HG03469 (cell line): ENCODE results near the gene EME1.
"Not testable (repeated sequence)": the region's sequence is repeated elsewhere in the genome, so short reads cannot be mapped to it uniquely, and the experiment has no call there.

Experiments used
- ATAC-seq: cut with Tn5 transposase; IDR thresholded peaks from one replicate; pipeline ENCODE4 v1.9.1; 2021; ENCODE audit warnings: mild to moderate bottlenecking, moderate library complexity, moderate number of reproducible peaks; ENCODE audit not compliant: unreplicated experiment

Gene EME1, protein sequence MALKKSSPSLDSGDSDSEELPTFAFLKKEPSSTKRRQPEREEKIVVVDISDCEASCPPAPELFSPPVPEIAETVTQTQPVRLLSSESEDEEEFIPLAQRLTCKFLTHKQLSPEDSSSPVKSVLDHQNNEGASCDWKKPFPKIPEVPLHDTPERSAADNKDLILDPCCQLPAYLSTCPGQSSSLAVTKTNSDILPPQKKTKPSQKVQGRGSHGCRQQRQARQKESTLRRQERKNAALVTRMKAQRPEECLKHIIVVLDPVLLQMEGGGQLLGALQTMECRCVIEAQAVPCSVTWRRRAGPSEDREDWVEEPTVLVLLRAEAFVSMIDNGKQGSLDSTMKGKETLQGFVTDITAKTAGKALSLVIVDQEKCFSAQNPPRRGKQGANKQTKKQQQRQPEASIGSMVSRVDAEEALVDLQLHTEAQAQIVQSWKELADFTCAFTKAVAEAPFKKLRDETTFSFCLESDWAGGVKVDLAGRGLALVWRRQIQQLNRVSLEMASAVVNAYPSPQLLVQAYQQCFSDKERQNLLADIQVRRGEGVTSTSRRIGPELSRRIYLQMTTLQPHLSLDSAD

DNA sequence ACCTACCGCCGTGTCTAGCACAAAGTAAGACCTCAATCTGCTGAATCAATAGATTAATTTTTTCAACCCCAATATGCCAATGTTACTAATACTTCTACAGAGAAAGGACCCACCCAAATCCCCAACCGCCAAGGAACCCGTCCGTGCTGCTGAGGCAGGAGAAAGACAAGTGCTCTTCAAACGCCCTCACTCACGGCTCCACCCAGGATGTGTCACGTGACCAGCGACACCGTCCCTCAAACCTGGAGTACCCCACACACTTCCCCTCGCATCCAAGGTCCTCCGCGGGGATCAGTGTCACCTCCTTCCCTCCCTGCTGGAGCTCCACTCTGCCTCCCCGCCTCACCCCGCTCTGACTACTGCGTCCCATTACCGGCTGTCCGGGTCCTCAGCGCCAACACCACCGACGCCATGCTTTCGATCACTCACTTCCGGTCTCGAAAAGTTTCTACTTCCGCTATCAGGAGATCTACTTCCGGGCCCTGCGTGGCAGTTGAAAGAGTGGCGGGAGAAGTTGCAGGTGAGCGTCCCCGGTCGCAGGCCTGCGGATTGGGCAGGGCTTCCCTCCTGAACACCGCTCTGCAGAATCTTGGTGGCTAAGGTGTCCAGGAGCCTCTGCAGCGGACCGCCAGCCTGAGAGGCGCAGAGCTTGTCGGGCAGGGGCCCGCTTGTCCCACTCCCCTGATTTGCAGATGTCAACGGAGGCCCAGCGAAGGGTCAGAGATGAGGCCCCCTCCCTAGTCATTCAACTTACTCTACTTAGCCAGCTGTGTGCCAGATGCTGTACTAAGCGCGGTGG is at the start of gene EME1, which contains the start of gene MRPL27:
Gene EME1, plus strand, starts transcription at position 472 of the 799 bp plus-strand sequence. CDS start 1,980 bp downstream, outside the sequence.
Gene MRPL27, minus strand, starts transcription at position 427 of the 799 bp plus-strand sequence. Its CDS starts 14 bp downstream, at position 413.
- no peak for ATAC-seq

DNA sequence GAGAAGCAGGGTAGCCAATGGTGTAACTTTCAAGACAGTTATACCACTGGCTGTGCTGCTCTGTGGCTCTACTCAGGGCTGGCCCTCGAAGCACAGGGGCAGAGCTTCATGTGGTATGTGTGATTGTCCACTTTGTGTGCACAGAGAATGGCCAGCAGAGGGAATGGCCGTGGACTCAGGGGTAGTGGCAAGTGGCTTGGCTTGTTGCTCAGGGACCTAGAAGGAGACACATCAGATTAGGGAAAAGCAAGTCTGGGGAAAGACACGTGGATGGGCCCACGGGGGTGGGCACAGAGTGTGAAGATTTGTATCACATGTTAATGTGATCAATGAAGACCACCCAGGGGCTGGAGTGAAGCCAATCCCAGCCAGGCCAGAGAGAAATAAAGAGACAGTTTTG is 47.1 kb upstream of the EME1 start:
- no peak for ATAC-seq

DNA sequence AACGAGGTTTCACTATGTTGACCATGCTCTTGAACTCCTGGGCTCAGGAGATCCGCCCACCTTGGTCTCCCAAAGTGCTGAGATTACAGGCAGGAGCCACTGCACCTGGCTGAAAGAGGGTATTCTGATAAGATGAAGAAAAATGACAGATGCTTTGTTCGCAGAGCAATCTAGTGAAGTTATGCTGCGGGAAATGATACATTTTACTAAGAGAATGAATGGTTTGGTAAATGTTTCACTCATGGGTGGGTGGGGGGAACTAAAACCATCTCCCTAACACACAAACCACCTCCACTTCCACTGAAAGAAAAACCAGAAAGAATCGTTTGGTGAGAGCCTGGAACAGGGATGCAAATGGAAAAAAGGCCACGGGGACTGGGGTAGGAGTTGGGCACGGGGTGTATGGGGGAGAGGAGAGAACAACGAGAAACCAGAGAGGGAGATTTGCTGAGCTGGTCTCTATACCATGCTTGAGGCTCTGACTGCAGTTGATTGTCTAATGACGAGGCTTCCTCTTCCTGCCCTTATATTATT is 46.1 kb upstream of the EME1 start:
- ATAC-seq, result no peak

DNA sequence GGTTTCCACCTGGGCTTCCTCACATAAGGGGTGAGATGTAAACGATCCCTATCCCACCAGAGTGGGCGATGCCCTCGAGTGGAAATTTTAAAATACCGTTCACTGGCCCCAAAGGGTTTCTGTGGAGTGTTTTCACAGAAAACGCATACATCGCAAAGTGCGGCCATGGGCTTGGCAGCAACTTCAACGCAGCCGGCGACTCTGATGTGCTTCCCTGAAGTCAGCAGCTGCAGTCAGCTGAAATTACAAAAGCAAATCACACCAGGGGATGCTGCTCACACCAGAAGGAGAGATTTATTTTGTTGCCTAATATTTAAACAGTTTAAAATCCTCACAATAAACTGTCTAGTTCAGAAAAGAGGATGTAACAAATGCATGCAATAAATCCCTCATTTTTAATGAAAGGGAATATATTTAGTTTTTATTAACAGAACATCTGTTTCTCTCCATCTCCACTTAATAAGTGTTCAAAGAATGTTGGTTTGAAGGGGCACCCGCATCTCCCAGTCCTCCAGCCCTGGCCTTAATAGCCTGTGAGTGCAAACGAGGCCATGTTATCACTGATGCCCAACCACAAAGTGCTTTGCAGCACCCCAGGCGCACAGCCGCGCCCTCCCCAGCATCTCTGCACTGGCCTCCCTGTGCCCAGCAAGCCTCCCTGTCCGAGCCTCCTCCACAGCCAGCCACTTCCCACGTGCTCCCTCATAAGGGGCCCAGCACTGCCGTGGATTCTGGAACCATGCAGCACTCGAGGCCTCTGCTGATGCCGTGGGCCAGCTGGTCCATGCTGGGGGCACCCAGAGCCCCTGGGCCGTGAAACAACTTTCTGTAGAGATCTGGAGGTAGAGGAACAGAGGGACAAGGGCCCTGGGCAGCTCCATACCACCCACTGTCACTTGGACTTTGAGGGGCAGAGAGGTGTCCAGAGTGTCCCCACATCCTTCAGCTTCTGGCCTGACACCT is 44.4 kb upstream of the EME1 start:
- no peak for ATAC-seq

DNA sequence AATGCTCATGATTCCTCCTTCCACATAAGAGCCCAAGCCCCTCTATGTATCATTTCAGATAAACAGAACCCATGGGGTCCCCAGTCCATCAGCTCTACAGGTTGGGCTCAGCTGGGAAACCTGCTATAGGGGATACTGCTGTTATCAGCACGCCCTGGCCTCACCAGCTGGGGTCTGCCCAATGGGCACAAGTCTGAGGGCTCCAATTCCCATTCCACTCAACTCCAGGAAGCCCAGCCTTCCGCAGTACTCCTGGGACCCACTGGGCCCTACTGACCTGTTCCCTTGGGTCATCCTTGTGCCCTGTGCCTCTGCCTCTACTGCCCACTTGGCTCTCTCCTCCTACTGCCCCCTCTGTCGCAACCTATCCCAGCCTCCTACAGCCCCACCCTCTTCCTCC is 43.3 kb upstream of the EME1 start:
- no peak for ATAC-seq

DNA sequence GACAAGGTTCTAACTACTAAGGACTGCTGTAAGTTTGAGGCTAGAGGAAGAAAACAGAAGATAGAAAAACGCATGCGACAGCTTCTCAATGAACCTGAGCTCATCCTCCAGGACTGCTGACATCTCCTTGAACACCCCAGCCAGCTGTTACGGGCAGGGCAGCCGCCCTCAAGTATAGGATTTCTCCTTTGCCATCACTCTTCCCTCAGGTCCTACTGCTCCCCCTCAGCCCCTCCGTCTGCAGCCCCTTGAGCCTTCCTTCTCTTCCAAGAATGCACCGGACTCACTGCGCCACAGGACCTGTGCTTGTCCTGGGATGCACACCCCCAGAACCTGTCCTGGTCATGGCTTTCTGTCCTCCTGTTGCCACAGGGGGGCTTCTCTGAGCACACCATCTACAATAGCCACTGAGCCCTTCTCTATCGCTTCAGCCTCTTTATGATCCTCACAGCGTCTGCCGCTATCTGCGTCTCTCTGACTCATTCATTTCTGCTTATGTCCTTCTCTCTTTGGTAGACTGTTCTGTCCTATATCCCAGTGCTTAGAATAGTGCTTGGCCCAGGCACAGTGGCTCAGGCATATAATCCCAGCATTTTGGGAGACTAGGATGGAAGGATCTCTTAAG is 42.8 kb upstream of the EME1 start:
- ATAC-seq, result no peak

DNA sequence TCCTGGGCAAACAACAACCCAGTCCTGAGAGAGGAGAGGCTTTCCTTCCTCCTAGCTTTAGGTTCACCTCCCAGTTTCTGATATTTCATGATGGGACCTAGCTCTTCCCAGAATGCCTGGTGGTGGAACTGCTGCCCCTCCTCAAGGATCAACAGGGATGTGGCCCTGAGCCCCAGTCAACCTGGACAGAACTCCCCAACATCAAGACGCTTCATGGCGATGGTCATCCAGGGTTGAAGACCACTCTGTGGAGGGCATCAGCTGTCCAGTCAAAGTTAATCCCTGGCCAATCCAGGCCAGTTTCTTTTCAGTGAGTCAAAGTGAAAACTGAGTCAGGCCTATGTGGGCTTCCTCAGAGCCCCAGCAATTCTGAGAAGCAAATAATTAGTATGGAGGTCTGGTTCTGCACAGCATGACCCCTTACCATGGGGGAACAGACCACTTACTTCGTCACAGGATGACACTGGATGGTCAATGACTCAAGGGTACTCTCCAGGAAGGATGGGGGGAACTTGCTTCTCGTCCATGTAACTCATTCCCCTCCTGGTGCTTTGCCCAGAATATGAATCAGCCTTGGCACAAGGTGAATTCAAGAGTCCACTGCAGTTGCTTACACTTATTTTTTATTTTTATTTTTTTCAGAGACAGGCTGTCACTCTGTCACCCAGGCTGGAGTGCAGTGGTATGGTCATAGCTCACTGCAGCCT is 41.8 kb upstream of the EME1 start:
- no peak for ATAC-seq

DNA sequence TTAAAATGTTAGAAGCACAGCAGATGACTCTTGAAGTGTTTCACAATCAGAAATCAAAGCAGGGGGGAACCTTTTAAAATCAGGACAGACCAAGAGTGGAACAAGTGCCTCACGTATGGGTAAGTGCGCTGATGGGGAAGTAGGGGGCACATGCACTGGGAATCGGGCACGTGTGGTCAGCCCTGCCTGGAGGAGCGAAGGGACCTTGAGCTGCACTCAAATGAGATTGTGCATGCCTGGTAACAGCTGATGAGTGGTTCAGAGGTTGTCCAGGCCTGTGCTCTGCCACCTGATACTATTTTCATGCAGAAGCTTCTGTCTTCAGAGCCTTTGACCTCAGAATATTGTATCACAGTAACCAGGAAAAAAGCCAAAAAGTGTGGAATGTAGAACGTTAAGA is 40.8 kb upstream of the EME1 start:
- ATAC-seq, result no peak

DNA sequence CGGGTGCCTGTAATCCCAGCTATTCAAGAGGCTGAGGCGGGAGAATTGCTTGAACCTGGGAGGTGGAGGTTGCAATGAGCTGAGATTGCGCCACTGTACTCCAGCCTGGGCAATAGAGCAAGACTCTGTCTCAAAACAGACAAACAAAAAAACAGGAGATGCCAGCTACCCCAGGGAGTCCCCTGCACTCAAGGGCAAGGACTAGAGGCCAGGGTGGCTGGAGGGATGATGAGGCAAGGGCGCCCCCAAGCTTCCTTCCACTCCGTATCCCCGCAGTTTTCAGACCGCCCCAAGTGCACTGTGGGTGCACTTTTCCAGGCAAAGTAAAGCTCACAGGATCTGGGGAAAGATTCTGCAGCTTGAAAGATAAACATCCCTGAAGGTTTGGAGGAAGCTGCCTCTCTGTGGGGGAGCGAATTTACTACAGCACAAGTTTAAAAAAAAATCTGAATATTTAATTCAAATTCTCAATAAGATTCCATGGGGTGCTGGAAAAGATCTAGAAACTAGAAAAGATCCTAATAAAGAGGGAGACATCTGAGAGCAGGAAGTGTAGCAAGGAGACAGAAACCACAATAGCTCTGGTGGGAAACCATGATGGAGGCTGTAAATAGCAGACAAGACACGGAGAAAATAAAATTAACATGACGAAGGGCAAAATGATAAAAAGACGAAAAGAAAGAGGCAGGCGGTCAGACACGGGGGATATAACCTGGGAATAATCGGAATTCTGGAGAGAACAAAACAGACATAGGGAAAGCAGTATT is 39.6 kb upstream of the EME1 start:
- not testable (repeated sequence) for ATAC-seq

DNA sequence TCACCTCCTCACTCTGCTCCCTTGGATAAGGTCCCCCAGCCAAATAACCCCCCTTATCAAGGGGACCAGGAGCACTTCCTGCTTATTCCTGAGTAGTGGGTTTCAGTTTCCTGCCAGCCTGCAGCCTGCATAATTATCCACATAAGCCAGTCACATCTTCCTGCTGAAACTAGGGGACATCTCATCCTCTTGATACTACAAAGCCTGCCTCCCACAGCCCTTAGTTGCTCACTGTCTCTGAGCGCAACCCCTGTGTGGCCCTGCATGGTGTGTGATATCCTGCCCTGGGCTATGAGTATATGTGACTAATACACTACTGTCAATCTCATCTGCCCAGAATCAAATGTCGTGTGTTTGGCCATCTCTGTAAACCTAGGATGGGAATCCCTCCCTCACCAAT is 35.1 kb upstream of the EME1 start:
- ATAC-seq, result no peak

DNA sequence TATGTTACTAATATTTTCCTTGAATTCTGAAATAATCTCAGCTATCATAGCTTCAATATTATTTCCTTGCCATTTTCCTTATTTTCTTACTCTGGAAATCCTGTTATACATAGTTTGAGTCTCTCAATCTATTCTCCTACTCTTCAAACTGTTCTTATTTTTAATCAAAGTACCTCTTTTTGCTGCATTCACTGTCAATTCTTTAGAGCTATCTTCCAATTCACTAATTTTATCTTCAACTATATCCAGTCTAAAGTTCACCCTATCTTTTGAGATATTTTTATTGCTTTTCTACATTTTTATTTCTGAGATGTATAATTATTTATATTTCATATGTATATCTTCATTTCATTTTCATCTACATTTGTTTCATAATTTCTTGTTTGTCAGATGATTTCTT is 34.4 kb upstream of the EME1 start:
- no peak for ATAC-seq

DNA sequence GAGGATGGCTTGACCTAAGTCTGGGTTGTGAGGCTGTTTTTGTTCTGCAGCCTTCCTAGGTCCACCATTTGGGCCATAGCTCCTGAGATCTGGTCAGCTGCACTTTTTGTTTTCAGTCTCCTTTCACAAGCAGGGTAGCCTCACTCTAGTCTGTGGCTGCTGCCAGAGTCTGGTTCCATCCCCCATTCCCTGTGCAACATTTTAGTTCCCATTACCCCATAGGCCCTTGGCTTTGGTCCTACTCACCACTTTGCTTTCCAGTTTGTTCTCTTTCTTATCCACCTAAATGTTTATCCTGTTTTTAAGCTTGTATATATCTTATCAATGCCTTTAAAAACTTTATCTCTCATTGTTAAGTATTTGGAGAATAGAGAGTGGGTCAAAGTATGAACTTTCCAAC is 33.6 kb upstream of the EME1 start:
- no peak for ATAC-seq

DNA sequence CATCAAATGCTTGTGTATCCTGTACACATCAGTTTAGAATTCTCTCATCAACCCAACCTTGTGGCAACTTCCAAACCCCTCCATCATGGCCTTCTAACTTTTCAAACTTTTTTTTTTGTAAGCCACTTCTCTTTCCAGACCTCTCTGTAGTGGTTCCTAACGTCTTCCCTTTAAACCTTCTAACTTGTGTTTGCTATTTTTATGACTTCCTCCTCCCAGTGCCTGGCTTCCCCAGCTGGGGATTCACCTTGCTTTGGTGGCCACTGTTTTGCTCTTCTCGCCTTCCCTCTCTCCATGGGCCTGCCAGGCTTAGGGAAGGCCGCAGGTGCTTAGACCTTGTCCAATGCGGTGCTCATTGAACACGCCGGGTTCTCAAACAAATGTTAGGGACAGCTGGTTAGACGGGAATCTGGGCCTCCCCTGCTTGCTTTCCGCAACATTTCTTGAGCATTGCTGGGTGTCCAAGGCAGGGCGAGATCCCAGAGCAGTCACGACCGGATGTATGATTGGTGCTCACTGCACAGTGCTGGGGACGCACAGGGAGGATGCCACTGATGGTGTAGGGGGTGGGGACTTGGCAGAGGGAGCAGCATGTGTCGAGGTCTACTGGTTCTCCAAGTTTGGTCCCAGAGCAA is 28.2 kb upstream of the EME1 start:
- ATAC-seq, result no peak

DNA sequence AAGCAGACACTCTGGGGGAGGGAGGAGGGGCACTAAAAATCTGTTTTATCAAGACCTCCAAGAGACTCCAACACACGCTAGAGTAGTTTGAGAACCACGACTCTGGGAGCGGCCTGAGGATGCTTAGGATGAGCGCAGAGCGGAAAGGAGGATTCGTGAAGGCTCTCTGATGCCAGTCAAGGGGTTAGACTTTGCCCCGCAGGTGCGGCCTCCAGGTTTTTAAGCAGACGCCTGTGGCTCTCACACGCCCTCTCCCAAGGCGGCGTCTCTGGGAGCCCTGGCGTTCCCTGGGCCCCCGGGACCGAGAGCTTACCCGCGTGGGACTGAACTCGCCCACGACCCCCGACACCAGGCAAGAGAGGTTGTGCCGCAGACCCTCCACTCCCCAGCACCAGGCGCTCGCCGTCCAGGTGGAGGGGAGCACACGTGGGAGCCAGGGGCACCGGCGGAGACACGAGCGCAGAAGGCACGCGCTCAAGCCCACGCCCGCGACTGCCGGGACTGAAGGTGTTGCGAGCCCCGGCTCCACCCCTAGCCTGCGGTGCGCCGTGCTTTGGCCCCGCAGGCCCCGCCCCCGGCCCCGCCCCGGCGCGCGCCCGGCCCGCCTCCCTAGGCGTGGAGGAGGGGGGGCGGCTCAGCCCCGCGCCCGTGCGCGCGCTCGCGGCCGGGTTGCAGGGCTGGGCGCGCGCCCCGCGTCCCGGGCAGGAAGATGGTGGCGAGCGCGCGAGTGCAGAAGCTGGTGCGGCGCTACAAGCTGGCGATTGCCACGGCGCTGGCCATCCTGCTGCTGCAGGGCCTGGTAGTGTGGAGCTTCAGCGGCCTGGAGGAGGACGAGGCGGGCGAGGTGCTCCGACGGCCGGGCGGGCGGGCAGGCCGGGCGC is 27.4 kb upstream of the EME1 start, which contains the start of gene XYLT2:
Gene XYLT2, plus strand, starts transcription at position 695 of the 881 bp plus-strand sequence. Its CDS starts 15 bp downstream, at position 710.
- peak; percentile 60 for ATAC-seq

DNA sequence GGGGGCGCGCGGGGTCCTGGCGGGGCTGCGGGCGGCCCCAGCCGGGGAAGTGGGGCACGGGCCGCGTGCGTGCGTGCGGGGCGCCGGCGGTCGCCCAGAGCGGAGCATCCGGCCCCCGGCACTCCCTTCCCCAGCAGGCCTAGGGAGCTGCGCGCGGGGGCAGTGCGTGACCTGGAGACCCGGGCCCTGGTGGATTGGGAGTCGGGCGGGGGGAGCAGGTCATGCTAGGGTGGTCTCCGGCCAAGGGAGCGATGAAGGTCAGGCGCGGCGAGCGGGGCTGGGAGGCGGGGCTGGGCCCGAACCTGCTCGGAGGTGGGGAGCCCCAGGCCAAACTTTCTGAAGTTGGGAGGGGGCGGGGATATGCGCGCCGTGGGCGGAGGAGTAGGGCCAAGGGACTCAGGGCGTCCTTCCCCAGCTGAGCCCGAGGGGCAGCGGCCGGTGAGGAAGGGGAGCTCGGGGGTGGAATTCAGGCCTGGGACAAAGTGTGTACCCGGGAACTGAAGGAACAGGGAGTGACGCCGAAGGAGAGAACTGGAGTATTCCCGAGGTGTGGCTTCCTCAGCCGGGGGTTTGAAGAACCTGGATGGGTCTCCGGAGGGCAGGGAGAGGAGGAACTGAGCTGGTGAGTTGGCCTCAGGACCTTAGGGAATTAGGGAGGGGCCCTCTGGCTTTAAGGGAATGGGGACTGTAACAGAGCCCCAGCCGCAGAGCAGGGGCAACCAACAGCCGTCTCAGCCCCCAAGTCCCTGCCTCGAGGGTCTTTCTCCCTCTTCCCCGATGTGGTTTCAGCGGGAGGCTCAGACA is 26.5 kb upstream of the EME1 start:
- peak; percentile 15 for ATAC-seq
